K562 (cell line): ENCODE data around the gene KIAA2012. TPM values are rescaled to one million over a fixed set of nuclear protein-coding genes. Genes with fewer than 3 reads are reported as not detected.

Source experiments
- ATAC-seq: fragments of 200-7000 bp; cut with Tn5 transposase; 3 replicates; pipeline ENCODE4 v1.9.1; 2020; ENCODE audit warnings: moderate library complexity
- BruUV-seq: library from RNA; stranded (reverse); fragments of 400-500 nt; replicated peaks from 2 replicates; lab custom pipeline; 2021; lab: Mats Ljungman, UMichigan
- CTCF ChIA-PET: fragments of 300-600 bp; formaldehyde crosslinking; extraction: SDS; loops from one replicate; lab custom pipeline; 2021; ENCODE audit warnings: low intra/inter-chr PET ratio; lab: Yijun Ruan, JAX
- POLR2A ChIA-PET: fragments of 300-600, 350-650 bp; sonication (Branson Sonifier 250); formaldehyde crosslinking; extraction: SDS; loops from one replicate; lab custom pipeline; 2021; ENCODE audit warnings: antibody characterized with exemption, inconsistent platforms; lab: Yijun Ruan, JAX
- DNase-seq, 4 experiments: peaks; one replicate each; pipeline versions ENCODE4 v3.0.0 to v3.0.0-alpha.2; 2011 to 2018; ENCODE audit warnings: low spot score in 3 of 4, mixed read lengths in 3 of 4; ENCODE audit errors: extremely low read depth in 1 of 4
- FAIRE-seq: peaks from 2 replicates; lab custom pipeline; 2011; peaks lifted over from hg19 to GRCh38; lab: Jason Lieb, UNC
- H2AFZ ChIP-seq: 2 replicates; pipeline ENCODE4 v1.6.0; 2011; ENCODE audit warnings: low read depth, low read length, control low read depth, inconsistent platforms
- H3K27ac ChIP-seq: fragments of 200-600 bp; 3 replicates; pipeline ENCODE4 v1.8.0; 2011; ENCODE audit warnings: low read depth, mild to moderate bottlenecking, control low read depth, inconsistent platforms, low read length, moderate library complexity, mixed read lengths; ENCODE audit errors: extremely low read depth
- H3K27me3 ChIP-seq, 2 experiments: fragments of 300-600 bp in 1 of 2; 2 replicates in 1 of 2; 3 replicates in 1 of 2; pipeline versions ENCODE4 v1.6.0 to v1.8.0; 2011; ENCODE audit warnings: inconsistent platforms in 2 of 2, low read length in 2 of 2, mild to moderate bottlenecking in 1 of 2, mixed read lengths in 1 of 2, moderate library complexity in 1 of 2; ENCODE audit not compliant: control insufficient read depth in 2 of 2, insufficient read depth in 2 of 2
- H3K36me3 ChIP-seq: fragments of 300-600 bp; 3 replicates; pipeline ENCODE4 v1.8.0; 2011; ENCODE audit warnings: mild to moderate bottlenecking, low read length, inconsistent platforms; ENCODE audit not compliant: control insufficient read depth, insufficient read depth
- H3K4me1 ChIP-seq, 2 experiments: fragments of 200-600 bp in 1 of 2; replicated peaks in 1 of 2; 2 replicates in 1 of 2; 3 replicates in 1 of 2; pipeline versions ENCODE4 v1.5.1 to v1.8.0; 2011; ENCODE audit warnings: inconsistent platforms in 2 of 2, low read length in 2 of 2, mild to moderate bottlenecking in 1 of 2, mixed read lengths in 1 of 2, moderate library complexity in 1 of 2; ENCODE audit not compliant: control insufficient read depth in 2 of 2, insufficient read depth in 2 of 2
- H3K4me2 ChIP-seq: 2 replicates; pipeline ENCODE4 v1.6.1; 2011; ENCODE audit warnings: low read length, control low read depth, inconsistent platforms, mixed read lengths; ENCODE audit not compliant: insufficient read depth
- H3K4me3 ChIP-seq: fragments of 200-600 bp; sonication (generic), shearing (Covaris generic); 2 replicates; pipeline ENCODE4 v1.5.1; 2016; ENCODE audit warnings: control low read depth, inconsistent platforms
- H3K79me2 ChIP-seq: fragments of 200-600 bp; 3 replicates; pipeline ENCODE4 v1.8.0; 2011; ENCODE audit warnings: low read length, inconsistent platforms; ENCODE audit not compliant: control insufficient read depth, insufficient read depth
- H3K9ac ChIP-seq, 2 experiments: 2 replicates each; pipeline versions ENCODE4 v1.6.0 to v1.6.1; 2011; ENCODE audit warnings: low read depth in 2 of 2, low read length in 2 of 2, control low read depth in 1 of 2, inconsistent platforms in 1 of 2, mild to moderate bottlenecking in 1 of 2, mixed read lengths in 1 of 2; ENCODE audit not compliant: insufficient read depth in 1 of 2
- H3K9me1 ChIP-seq: one replicate; pipeline ENCODE4 v1.6.0; 2011; ENCODE audit warnings: inconsistent platforms, mild to moderate bottlenecking, low read length, moderate library complexity; ENCODE audit not compliant: control insufficient read depth, insufficient read depth
- H3K9me3 ChIP-seq: replicated peaks from 2 replicates; pipeline ENCODE4 v1.5.1; 2011; ENCODE audit warnings: low read depth, low read length, inconsistent platforms; ENCODE audit not compliant: control insufficient read depth, insufficient read depth
- H4K20me1 ChIP-seq: replicated peaks from 2 replicates; pipeline ENCODE4 v1.6.1; 2011; ENCODE audit warnings: low read length, inconsistent platforms, mixed read lengths; ENCODE audit not compliant: control insufficient read depth, insufficient read depth
- ARID1B ChIP-seq: fragments of 450-650 bp; IDR thresholded peaks from 2 replicates; pipeline ENCODE4 v1.6.1; 2016; ENCODE audit warnings: antibody characterized with exemption, mild to moderate bottlenecking, inconsistent platforms
- ATF6 ChIP-seq: sonication (generic); formaldehyde crosslinking; IDR thresholded peaks from 2 replicates; pipeline ENCODE4 v1.4.0; 2020; ENCODE audit warnings: mild to moderate bottlenecking, missing genetic modification reagents
- FOXP1 ChIP-seq: sonication (generic); formaldehyde crosslinking; IDR thresholded peaks from 2 replicates; pipeline ENCODE4 v1.8.0; 2022; ENCODE audit warnings: mild to moderate bottlenecking, missing genetic modification reagents
- MTA3 ChIP-seq: fragments of 450-650 bp; formaldehyde crosslinking; IDR thresholded peaks from 2 replicates; pipeline ENCODE4 v1.6.1; 2017; ENCODE audit warnings: mild to moderate bottlenecking, borderline replicate concordance
- MXD1 ChIP-seq: fragments of 250-450 bp; sonication (Bioruptor Pico); IDR thresholded peaks from 2 replicates; pipeline ENCODE4 v1.8.0; 2021; ENCODE audit warnings: borderline replicate concordance, mild to moderate bottlenecking, moderate library complexity; ENCODE audit not compliant: poor library complexity, severe bottlenecking
- NCOA1 ChIP-seq: fragments of 450-650 bp; IDR thresholded peaks from 2 replicates; pipeline ENCODE4 v1.6.1; 2016; ENCODE audit warnings: low read depth
- NFRKB ChIP-seq: fragments of 450-650 bp; IDR thresholded peaks from 2 replicates; pipeline ENCODE4 v1.6.1; 2016; ENCODE audit warnings: low read depth
- RAD21 ChIP-seq, 2 experiments: fragments of 250-450 bp in 1 of 2; fragments of 450-650 bp in 1 of 2; sonication (Bioruptor Pico) in 1 of 2; formaldehyde crosslinking in 1 of 2; IDR thresholded peaks in 1 of 2; conservative IDR thresholded peaks in 1 of 2; 2 replicates each; pipeline versions ENCODE4 v1.4.0 to v1.8.0; 2020 to 2022; ENCODE audit warnings: mild to moderate bottlenecking in 2 of 2, moderate library complexity in 1 of 2
- SETDB1 ChIP-seq: IDR thresholded peaks from one replicate; pipeline ENCODE4 v1.6.1; 2012; ENCODE audit warnings: low read length, control low read depth, inconsistent platforms
- SLC30A9 ChIP-seq: fragments of 250-450 bp; sonication (Bioruptor Pico); IDR thresholded peaks from 2 replicates; pipeline ENCODE4 v1.8.0; 2022; ENCODE audit warnings: mild to moderate bottlenecking, moderate library complexity
- SREBF2 ChIP-seq: sonication (generic); formaldehyde crosslinking; IDR thresholded peaks from 2 replicates; pipeline ENCODE4 v1.4.0; 2020; ENCODE audit warnings: mild to moderate bottlenecking, missing genetic modification reagents
- STAT5A ChIP-seq: IDR thresholded peaks from 2 replicates; pipeline ENCODE4 v1.6.1; 2012; ENCODE audit warnings: low read length, inconsistent platforms, borderline replicate concordance
- ZNF133 ChIP-seq: fragments of 250-450 bp; sonication (Bioruptor Pico); IDR thresholded peaks from 2 replicates; pipeline ENCODE4 v1.4.0; 2020; ENCODE audit warnings: mild to moderate bottlenecking
- ZNF311 ChIP-seq: fragments of 250-450 bp; sonication (Bioruptor Pico); IDR thresholded peaks from 2 replicates; pipeline ENCODE4 v1.4.0; 2020; ENCODE audit warnings: mild to moderate bottlenecking, moderate library complexity
- ZNF384 ChIP-seq: IDR thresholded peaks from 2 replicates; pipeline ENCODE4 v1.6.1; 2012; ENCODE audit warnings: low read depth, low read length, improper control_type of control experiment
- ZNF512 ChIP-seq: IDR thresholded peaks from 2 replicates; pipeline ENCODE4 v1.6.1; 2016; ENCODE audit warnings: missing genetic modification characterization, missing compliant biosample characterization
- ZNF707 ChIP-seq: fragments of 250-450 bp; sonication (Bioruptor Pico); conservative IDR thresholded peaks from 2 replicates; pipeline ENCODE4 v1.8.0; 2022; ENCODE audit warnings: inconsistent platforms, mild to moderate bottlenecking, moderate library complexity
- ZNF764 ChIP-seq: fragments of 250-450 bp; sonication (Bioruptor Pico); IDR thresholded peaks from 2 replicates; pipeline ENCODE4 v1.4.0; 2020; ENCODE audit warnings: low read depth, mild to moderate bottlenecking, moderate library complexity
- in situ Hi-C: fragments of 300-500 bp; cut with MboI; formaldehyde crosslinking; loops from 4 replicates; pipeline ENCODE4 v1.15.0; 2018; ENCODE audit warnings: inconsistent platforms, mixed read lengths
- intact Hi-C: fragments of 100-400 bp; cut with micrococcal nuclease; formaldehyde crosslinking; loops from 2 replicates; pipeline ENCODE4 v1.14.2; 2022
- polyA plus RNA-seq, 8 experiments: library from polyadenylated mRNA; depleted of rRNA in 4 of 8; stranded (reverse) in 5 of 8; unstranded in 3 of 8; fragments of >200 nt; fragmentation: Nextera tagmentation in 2 of 8; fragmentation: Illumina TruSeq in 1 of 8; extraction: Ambion mirVana in 2 of 8; extraction: Trizol in 1 of 8; gene quantifications; 2 replicates each; pipeline versions ENCODE4 v1.2.1 to v1.2.3, GENCODE V29; 2011 to 2014; ENCODE audit warnings: inconsistent platforms in 1 of 8, missing spikeins in 1 of 8
- total RNA-seq, 7 experiments: library from RNA; depleted of rRNA in 6 of 7; stranded (reverse); fragments of >200 nt in 6 of 7; fragmentation: Illumina TruSeq in 2 of 7; extraction: Trizol in 2 of 7; gene quantifications; 2 replicates each; pipeline versions ENCODE4 v1.2.1 to v1.2.3, GENCODE V29; 2011 to 2021; ENCODE audit warnings: low replicate concordance in 1 of 7

Gene KIAA2012
- total and polyA plus RNA-seq, 9 of the 15 experiments (the other 6 are each of a cell fraction or from before 2014, with no cell fraction given): not detected

GRCh38 chr2:202050652-202051051, 22.4 kb upstream of the KIAA2012 start:
- FAIRE-seq: no peak
- TF ChIP-seq STAT5A (no peak), SETDB1 (no peak), NCOA1 (no peak), FOXP1 (CRISPR knock-in tag) (no peak), ZNF707 (CRISPR knock-in tag) (no peak), RAD21 (CRISPR knock-in tag; conservative IDR thresholded peaks at IDR 0.05 in 1 of 2, IDR thresholded peaks at IDR 0.05 in 1 of 2) (no peak), ZNF764 (CRISPR knock-in tag) (no peak), ATF6 (CRISPR knock-in tag) (no peak), ZNF384 (no peak), ARID1B (no peak), SLC30A9 (CRISPR knock-in tag) (no peak), ZNF133 (CRISPR knock-in tag) (no peak), MTA3 (no peak), SREBF2 (CRISPR knock-in tag) (no peak), NFRKB (no peak), ZNF512 (tag) (no peak), ZNF311 (no peak), MXD1 (CRISPR knock-in tag) (no peak)

More at GRCh38 chr2:202050652-202051051, 22.4 kb upstream of the KIAA2012 start:
- in situ Hi-C loops (no loop called here), intact Hi-C loops (loop anchor here (10.0 kb wide), 1 partner anchor 186 kb away; no protein-coding TSS in a partner anchor)
- POLR2A ChIA-PET: no interaction called here
- Histone ChIP-seq H3K27me3 (peaks cover 2 to 21% of the 10 kb centered on the region in 2 experiments; a peak in 3 of 5 replicates), H3K4me2 (no peak overlapping the region), H3K9me3 (no peaks in the 10 kb centered on the region), H3K27ac (no peak overlapping the region), H3K4me3 (no peak overlapping the region), H2AFZ (no peak overlapping the region), H3K4me1 (peaks cover 0 to 4% of the 10 kb centered on the region in 2 experiments; a peak in 1 of 5 replicates), H4K20me1 (no peaks in the 10 kb centered on the region), H3K36me3 (no peaks in the 10 kb centered on the region), H3K9me1 (no peaks in the 10 kb centered on the region), H3K79me2 (no peaks in the 10 kb centered on the region), H3K9ac (no peak overlapping the region)
- ATAC-seq: no peak
- BruUV-seq: no TSS peak
- CTCF ChIA-PET: no interaction called here
- DNase-seq: no peak
